Thyroid gland (tissue), 4 donors: ENCODE measurements around the gene PHF11. TPM values are rescaled to one million over a fixed set of nuclear protein-coding genes. Genes with fewer than 3 reads are reported as not detected.
A peak's percentile ranks its signal among the peaks of the same experiment; 100 is the strongest.

ENCODE experiments used
- DNase-seq, 2 donors: peaks; one replicate each; pipeline ENCODE4 v3.0.0-alpha.2; 2019
- H3K27ac ChIP-seq, 3 donors: fragments of 200-600 bp; sonication (generic); 1 replicate in 2 of 3; 2 replicates in 1 of 3; pipeline ENCODE4 v1.5.1; 2016 to 2019; ENCODE audit warnings: mild to moderate bottlenecking in 1 of 3, moderate library complexity in 1 of 3
- H3K27me3 ChIP-seq: fragments of 200-600 bp; sonication (generic); one replicate; pipeline ENCODE4 v1.5.1; 2019
- H3K36me3 ChIP-seq, 2 donors: fragments of 200-600 bp; sonication (generic); one replicate each; pipeline ENCODE4 v1.5.1; 2016 to 2019
- H3K4me1 ChIP-seq, 2 donors: fragments of 200-600 bp; sonication (generic); one replicate each; pipeline ENCODE4 v1.5.1; 2017 to 2019
- H3K4me3 ChIP-seq, 3 donors: fragments of 200-600 bp; sonication (generic); replicated peaks in 1 of 3; 1 replicate in 2 of 3; 2 replicates in 1 of 3; pipeline ENCODE4 v1.5.1; 2016; ENCODE audit warnings: mild to moderate bottlenecking in 1 of 3
- H3K9me3 ChIP-seq: fragments of 200-600 bp; sonication (generic); one replicate; pipeline ENCODE4 v1.5.1; 2017
- POLR2A ChIP-seq, 2 donors: fragments of 450-650 bp; IDR thresholded peaks; one replicate each; pipeline ENCODE4 v1.6.1; 2017; ENCODE audit warnings: antibody characterized with exemption in 2 of 2, mild to moderate bottlenecking in 2 of 2, moderate library complexity in 1 of 2
- WGBS, 2 donors: methylation state at CpG; one replicate each; pipeline ENCODE4 v1.1.5; 2017; 5-methylcytosine and 5-hydroxymethylcytosine counted together
- intact Hi-C: fragments of 100-400 bp; cut with DNase I; formaldehyde crosslinking; loops from one replicate; pipeline ENCODE4 v1.15.1; 2023
- total RNA-seq, 4 donors: library from RNA; depleted of rRNA; stranded (reverse); fragments of >200 nt; gene quantifications; one replicate each; pipeline ENCODE4 v1.2.3, GENCODE V29; 2016
- TF ChIP-seq, protein P1 (sequence below), 6 experiments: fragments of 200-600 bp in 3 of 6; fragments of 450-650 bp in 3 of 6; sonication (generic) in 3 of 6; IDR thresholded peaks; one replicate each; pipeline ENCODE4 v1.5.1; 2016 to 2019; ENCODE audit warnings: antibody characterized with exemption in 6 of 6, mild to moderate bottlenecking in 2 of 6, inconsistent platforms in 1 of 6, moderate library complexity in 1 of 6

Gene PHF11
- total RNA-seq, 4 donors from 2014 or later: 53.9 to 71.4 (median 64.2) TPM

DNA sequence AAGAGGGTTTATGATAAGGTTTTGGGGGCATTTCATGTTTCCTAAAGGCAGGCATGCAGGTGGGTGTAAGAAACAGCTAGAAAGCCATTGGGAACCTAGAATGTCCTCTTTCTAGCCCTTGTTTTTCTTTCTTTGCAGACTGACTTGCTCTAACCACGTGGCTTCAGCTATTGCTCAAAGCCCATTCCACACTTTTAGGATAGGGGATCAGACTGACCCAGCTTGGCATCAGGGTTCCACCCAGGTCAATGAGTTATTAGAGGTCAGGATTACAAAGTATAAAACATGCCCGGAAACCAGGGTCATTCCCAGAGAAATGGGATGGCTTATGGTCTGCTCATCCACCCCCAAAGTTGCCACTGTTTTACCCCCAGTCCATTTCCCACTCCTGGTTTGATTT is 16.8 kb downstream of the PHF11 start:
- no peak for DNase-seq
- H3K27ac ChIP-seq: no peak overlapping the region
- peaks cover 10% of the 10 kb centered on the region in 2 donors for H3K4me1 ChIP-seq
- H3K36me3 ChIP-seq: peaks cover 12 to 13% of the 10 kb centered on the region in 2 donors
- WGBS, 2 donors: 86 to 89% methylated on average over 2 of the region's 2 CpGs
- no peaks in the 10 kb centered on the region for H3K9me3 ChIP-seq
- intact Hi-C loops: no loop called here
- no peaks in the 10 kb centered on the region for H3K27me3 ChIP-seq
- no peak for TF ChIP-seq POLR2A (IDR thresholded peaks at IDR 0.05)
- TF ChIP-seq, protein P1, sequence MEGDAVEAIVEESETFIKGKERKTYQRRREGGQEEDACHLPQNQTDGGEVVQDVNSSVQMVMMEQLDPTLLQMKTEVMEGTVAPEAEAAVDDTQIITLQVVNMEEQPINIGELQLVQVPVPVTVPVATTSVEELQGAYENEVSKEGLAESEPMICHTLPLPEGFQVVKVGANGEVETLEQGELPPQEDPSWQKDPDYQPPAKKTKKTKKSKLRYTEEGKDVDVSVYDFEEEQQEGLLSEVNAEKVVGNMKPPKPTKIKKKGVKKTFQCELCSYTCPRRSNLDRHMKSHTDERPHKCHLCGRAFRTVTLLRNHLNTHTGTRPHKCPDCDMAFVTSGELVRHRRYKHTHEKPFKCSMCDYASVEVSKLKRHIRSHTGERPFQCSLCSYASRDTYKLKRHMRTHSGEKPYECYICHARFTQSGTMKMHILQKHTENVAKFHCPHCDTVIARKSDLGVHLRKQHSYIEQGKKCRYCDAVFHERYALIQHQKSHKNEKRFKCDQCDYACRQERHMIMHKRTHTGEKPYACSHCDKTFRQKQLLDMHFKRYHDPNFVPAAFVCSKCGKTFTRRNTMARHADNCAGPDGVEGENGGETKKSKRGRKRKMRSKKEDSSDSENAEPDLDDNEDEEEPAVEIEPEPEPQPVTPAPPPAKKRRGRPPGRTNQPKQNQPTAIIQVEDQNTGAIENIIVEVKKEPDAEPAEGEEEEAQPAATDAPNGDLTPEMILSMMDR (IDR thresholded peaks at IDR 0.05): no peak
- H3K4me3 ChIP-seq: no peak overlapping the region

DNA sequence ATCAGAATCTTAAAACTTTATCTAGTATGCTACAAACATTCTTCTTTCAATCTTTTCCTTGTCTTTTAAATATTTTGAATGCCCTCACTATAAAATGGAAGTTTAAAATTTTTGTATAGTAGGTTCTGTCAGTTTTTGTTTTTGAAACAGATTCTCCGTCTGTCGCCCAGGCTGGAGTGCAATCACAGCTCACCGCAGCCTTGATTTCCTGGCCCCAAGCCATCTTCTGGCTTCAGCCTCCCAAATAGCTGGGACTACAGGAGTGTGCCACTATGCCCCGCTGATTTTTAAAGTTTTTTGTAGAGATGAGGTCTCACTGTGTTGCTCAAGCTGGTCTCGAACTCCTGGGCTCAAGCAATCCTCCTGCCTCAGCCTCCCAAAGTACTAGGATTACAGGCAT is 20.7 kb downstream of the PHF11 start:
- intact Hi-C loops: no loop called here
- H3K9me3 ChIP-seq: no peaks in the 10 kb centered on the region
- H3K4me1 ChIP-seq: peaks cover 10 to 15% of the 10 kb centered on the region in 2 donors
- no peak for TF ChIP-seq POLR2A (IDR thresholded peaks at IDR 0.05)
- TF ChIP-seq, protein P1 (IDR thresholded peaks at IDR 0.05): no peak
- DNase-seq: peak; percentile 81 to 82
- no peaks in the 10 kb centered on the region for H3K27me3 ChIP-seq
- peaks cover 12 to 13% of the 10 kb centered on the region in 2 donors for H3K36me3 ChIP-seq
- peak overlapping the region; percentile 33 to 52 (median 40) for H3K27ac ChIP-seq
- H3K4me3 ChIP-seq: no peak overlapping the region
- 50 to 52% methylated on average over 5 of the region's 5 CpGs for WGBS, 2 donors

DNA sequence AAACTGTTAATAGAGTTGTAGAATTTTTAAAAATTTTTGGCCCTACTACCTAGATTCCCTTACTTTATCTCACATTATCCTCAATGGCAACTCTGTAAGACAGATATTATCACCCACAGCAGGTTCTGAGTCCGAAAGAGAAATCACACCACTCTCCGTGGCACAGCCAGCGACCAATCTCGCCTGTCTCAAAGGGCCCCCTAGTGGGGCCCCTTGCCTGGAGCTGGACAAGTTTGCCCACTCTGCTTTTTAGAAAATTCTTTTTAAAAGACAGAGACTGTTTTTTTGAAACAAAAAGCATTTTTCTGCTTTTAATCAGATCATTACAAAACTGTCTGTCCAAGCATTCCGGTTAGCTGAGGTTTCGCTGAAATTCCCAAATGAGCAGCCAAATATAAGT is 21.7 kb downstream of the PHF11 start:
- peak in 1 of 2 donors; percentile 39 for DNase-seq
- H3K4me3 ChIP-seq: no peak overlapping the region
- intact Hi-C loops: no loop called here
- peaks cover 10 to 15% of the 10 kb centered on the region in 2 donors for H3K4me1 ChIP-seq
- no peaks in the 10 kb centered on the region for H3K9me3 ChIP-seq
- WGBS, 2 donors: 78 to 87% methylated on average over 6 of the region's 6 CpGs
- no peaks in the 10 kb centered on the region for H3K27me3 ChIP-seq
- TF ChIP-seq, protein P1 (IDR thresholded peaks at IDR 0.05): peak in 2 of 6 experiments; percentile 13 to 28
- TF ChIP-seq POLR2A (IDR thresholded peaks at IDR 0.05): no peak
- H3K27ac ChIP-seq: peak overlapping the region in 1 of 3 donors; percentile 39
- peaks cover 12 to 13% of the 10 kb centered on the region in 2 donors for H3K36me3 ChIP-seq

DNA sequence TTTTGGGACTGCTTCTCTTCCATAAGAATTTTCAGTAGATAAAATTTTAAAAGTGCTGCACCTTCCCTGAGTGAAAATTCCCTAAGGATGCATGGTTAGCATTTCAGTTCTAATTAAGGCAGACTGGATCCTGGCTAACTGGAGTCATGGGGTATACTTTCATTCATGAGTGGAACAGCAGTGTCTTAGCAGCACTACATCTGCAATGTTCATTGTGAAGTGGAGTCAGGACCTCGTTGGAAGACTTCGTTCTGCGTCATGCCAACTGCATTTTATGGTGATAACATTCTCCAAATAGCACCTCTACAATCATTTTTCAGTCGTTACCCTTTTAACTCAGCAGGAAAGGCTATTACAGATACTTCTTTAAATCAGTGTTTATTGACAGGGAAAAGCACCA is 25.5 kb downstream of the PHF11 start:
- WGBS, 2 donors: 71 to 77% methylated on average over 4 of the region's 4 CpGs
- DNase-seq: no peak
- intact Hi-C loops: no loop called here

More for the DNA sequence above, 25.5 kb downstream of the PHF11 start:
- Histone ChIP-seq H3K9me3 (no peaks in the 10 kb centered on the region), H3K4me3 (no peak overlapping the region), H3K27ac (peak overlapping the region in 2 of 3 donors; percentile 1 to 52), H3K27me3 (no peaks in the 10 kb centered on the region), H3K4me1 (peaks cover 26 to 34% of the 10 kb centered on the region in 2 donors), H3K36me3 (no peaks in the 10 kb centered on the region)
- TF ChIP-seq, protein P1 (IDR thresholded peaks at IDR 0.05): no peak
- TF ChIP-seq POLR2A (IDR thresholded peaks at IDR 0.05): no peak
